Activated CD8-positive, alpha-beta T cell treated with anti-CD3 and anti-CD28 coated beads for 36 hours (primary cell): ENCODE measurements around the gene RMDN3. TPM values are rescaled to one million over a fixed set of nuclear protein-coding genes. Genes with fewer than 3 reads are reported as not detected.

Experiments
- ATAC-seq: fragments of 200-7000 bp; cut with Tn5 transposase; one replicate; pipeline ENCODE4 v1.10.0; 2021; ENCODE audit warnings: mild to moderate bottlenecking, moderate library complexity
- CTCF ChIA-PET: fragments of 350-600 bp; sonication (Branson Sonifier 250); formaldehyde crosslinking; loops from one replicate; lab custom pipeline; 2021; ENCODE audit warnings: antibody characterized with exemption; lab: Charles Lee
- POLR2A ChIA-PET: fragments of 350-600 bp; sonication (Branson Sonifier 250); formaldehyde crosslinking; loops from one replicate; lab custom pipeline; 2021; ENCODE audit warnings: antibody characterized with exemption; lab: Charles Lee
- DNase-seq: peaks from one replicate; pipeline ENCODE4 v3.0.0-alpha.2; 2020
- H3K27ac Mint-ChIP-seq: one replicate; pipeline ENCODE4 v1.8.0; 2021; ENCODE audit warnings: mild to moderate bottlenecking, mixed read lengths
- H3K27me3 Mint-ChIP-seq: one replicate; pipeline ENCODE4 v1.8.0; 2021; ENCODE audit warnings: mixed read lengths
- H3K36me3 Mint-ChIP-seq: one replicate; pipeline ENCODE4 v1.8.0; 2021; ENCODE audit warnings: low read depth, mixed read lengths
- H3K4me1 Mint-ChIP-seq: one replicate; pipeline ENCODE4 v1.8.0; 2021; ENCODE audit warnings: low read depth, mixed read lengths
- H3K4me3 Mint-ChIP-seq: one replicate; pipeline ENCODE4 v1.8.0; 2021; ENCODE audit warnings: mild to moderate bottlenecking, moderate library complexity, mixed read lengths
- H3K9me3 Mint-ChIP-seq: one replicate; pipeline ENCODE4 v1.8.0; 2021; ENCODE audit warnings: mixed read lengths
- intact Hi-C: fragments of 100-400 bp; cut with micrococcal nuclease; formaldehyde crosslinking; loops from one replicate; pipeline ENCODE4 v1.10.0; 2022
- total RNA-seq, 2 experiments: library from RNA; stranded (reverse); gene quantifications; one replicate each; pipeline ENCODE4 v1.2.3, GENCODE V29; 2021
- TF ChIP-seq, protein P1 (sequence below): fragments of 200-600 bp; IDR thresholded peaks from one replicate; pipeline ENCODE4 v1.8.0; 2022; ENCODE audit warnings: antibody characterized with exemption, mild to moderate bottlenecking

The RMDN3 gene
- total RNA-seq, 2 experiments from 2014 or later: 20.8 to 21.6 TPM

- no peak overlapping the region for H3K4me3 Mint-ChIP-seq
- peaks cover 13% of the 10 kb centered on the region for H3K36me3 Mint-ChIP-seq
- no peaks in the 10 kb centered on the region for H3K27me3 Mint-ChIP-seq
- no peak overlapping the region for H3K27ac Mint-ChIP-seq
- TF ChIP-seq, protein P1, sequence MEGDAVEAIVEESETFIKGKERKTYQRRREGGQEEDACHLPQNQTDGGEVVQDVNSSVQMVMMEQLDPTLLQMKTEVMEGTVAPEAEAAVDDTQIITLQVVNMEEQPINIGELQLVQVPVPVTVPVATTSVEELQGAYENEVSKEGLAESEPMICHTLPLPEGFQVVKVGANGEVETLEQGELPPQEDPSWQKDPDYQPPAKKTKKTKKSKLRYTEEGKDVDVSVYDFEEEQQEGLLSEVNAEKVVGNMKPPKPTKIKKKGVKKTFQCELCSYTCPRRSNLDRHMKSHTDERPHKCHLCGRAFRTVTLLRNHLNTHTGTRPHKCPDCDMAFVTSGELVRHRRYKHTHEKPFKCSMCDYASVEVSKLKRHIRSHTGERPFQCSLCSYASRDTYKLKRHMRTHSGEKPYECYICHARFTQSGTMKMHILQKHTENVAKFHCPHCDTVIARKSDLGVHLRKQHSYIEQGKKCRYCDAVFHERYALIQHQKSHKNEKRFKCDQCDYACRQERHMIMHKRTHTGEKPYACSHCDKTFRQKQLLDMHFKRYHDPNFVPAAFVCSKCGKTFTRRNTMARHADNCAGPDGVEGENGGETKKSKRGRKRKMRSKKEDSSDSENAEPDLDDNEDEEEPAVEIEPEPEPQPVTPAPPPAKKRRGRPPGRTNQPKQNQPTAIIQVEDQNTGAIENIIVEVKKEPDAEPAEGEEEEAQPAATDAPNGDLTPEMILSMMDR: no peak
- POLR2A ChIA-PET: interaction anchor here (0.6 kb wide), 1 partner anchor 760 kb away, joined by 3 read pairs; no protein-coding TSS in a partner anchor
- DNase-seq (no peak), ATAC-seq (no peak)
- no peaks in the 10 kb centered on the region for H3K9me3 Mint-ChIP-seq
- H3K4me1 Mint-ChIP-seq: peaks cover 15% of the 10 kb centered on the region
- CTCF ChIA-PET: interaction anchor here (0.7 to 2.2 kb wide), 2 partner anchors 13 to 91 kb away, joined by 3 to 4 read pairs; no protein-coding TSS in a partner anchor
- intact Hi-C loops: no loop called here
Measured at GRCh38 chr15:40691737-40692136, 63.3 kb downstream of the RMDN3 start.

- TF ChIP-seq, protein P1: no peak
- Mint-ChIP-seq H3K9me3 (no peaks in the 10 kb centered on the region), H3K4me1 (peaks cover 8% of the 10 kb centered on the region), H3K4me3 (no peak overlapping the region), H3K27ac (no peak overlapping the region), H3K27me3 (no peaks in the 10 kb centered on the region), H3K36me3 (peaks cover 2% of the 10 kb centered on the region)
- ATAC-seq (no peak), DNase-seq (no peak)
- CTCF ChIA-PET: no interaction called here
- POLR2A ChIA-PET: no interaction called here
- intact Hi-C loops: no loop called here
Measured at GRCh38 chr15:40688932-40689799, 65.9 kb downstream of the RMDN3 start.

Other genes starting within 250 kb of the RMDN3 start
- gene CCDC32, start 190.2 kb downstream of the RMDN3 start, total RNA-seq: 10 to 100 TPM; 21.3 to 22.0 TPM
- 10 to 100 TPM; 17.2 to 19.0 TPM for gene RPUSD2, start 186.0 kb downstream of the RMDN3 start, total RNA-seq
- 10 to 100 TPM; 20.9 to 22.8 TPM for gene KNL1, start 161.0 kb downstream of the RMDN3 start, total RNA-seq
- gene RAD51, start 60.1 kb downstream of the RMDN3 start, total RNA-seq: 10 to 100 TPM; 66.5 to 77.0 TPM
- gene GCHFR, start 8.8 kb upstream of the RMDN3 start, total RNA-seq: 10 to 100 TPM; 44.8 to 46.6 TPM
- under 1 TPM; 0.61 to 0.63 TPM for gene C15orf62, start 14.7 kb upstream of the RMDN3 start, total RNA-seq
- gene ZFYVE19, start 51.8 kb upstream of the RMDN3 start, total RNA-seq: 10 to 100 TPM; 20.1 to 22.7 TPM
- 10 to 100 TPM; 35.8 to 35.9 TPM for gene DNAJC17, start 52.2 kb upstream of the RMDN3 start, total RNA-seq
- gene PPP1R14D, start 73.5 kb upstream of the RMDN3 start, total RNA-seq: not detected
- gene SPINT1, start 88.8 kb upstream of the RMDN3 start, total RNA-seq: 1 to 10 TPM; 6.3 to 6.5 TPM
- under 1 TPM; 0.40 to 0.41 TPM for gene RHOV, start 119.0 kb upstream of the RMDN3 start, total RNA-seq
- 1 to 10 TPM; 6.1 TPM for gene VPS18, start 139.2 kb upstream of the RMDN3 start, total RNA-seq
- gene DLL4, start 174.1 kb upstream of the RMDN3 start, total RNA-seq: not detected
- 10 to 100 TPM; 21.9 to 22.6 TPM for gene CHAC1, start 198.2 kb upstream of the RMDN3 start, total RNA-seq